ENCODE data around the gene COMT.

GRCh38 chr22:20009018-20009491 lies 67.5 kb downstream of the COMT start:
- TF ChIP-seq POLR2A (IDR thresholded peaks at IDR 0.05) = no peak
- no peak for TF ChIP-seq CTCF (IDR thresholded peaks at IDR 0.05)
- no peak for TF ChIP-seq EP300 (IDR thresholded peaks at IDR 0.05)

Measured in ovary (tissue), 3 donors.